Ishikawa (cell line): ENCODE data around the gene DDX41.

Experiments used
- CEBPB ChIP-seq: IDR thresholded peaks from 2 replicates; pipeline ENCODE4 v1.6.1; 2012
- EGR1 ChIP-seq: IDR thresholded peaks from 2 replicates; pipeline ENCODE4 v1.6.1; 2012
- EP300 ChIP-seq: IDR thresholded peaks from 2 replicates; pipeline ENCODE4 v1.6.1; 2012; ENCODE audit warnings: borderline replicate concordance
- FOXM1 ChIP-seq: IDR thresholded peaks from 2 replicates; pipeline ENCODE4 v1.6.1; 2012; ENCODE audit warnings: low read depth, borderline replicate concordance
- MAX ChIP-seq: IDR thresholded peaks from 2 replicates; pipeline ENCODE4 v1.6.1; 2012
- RAD21 ChIP-seq: IDR thresholded peaks from 2 replicates; pipeline ENCODE4 v1.6.1; 2012; ENCODE audit warnings: low read depth
- REST ChIP-seq: IDR thresholded peaks from 2 replicates; pipeline ENCODE4 v1.6.1; 2012; ENCODE audit warnings: low read depth, mild to moderate bottlenecking
- TAF1 ChIP-seq: IDR thresholded peaks from 2 replicates; pipeline ENCODE4 v1.6.1; 2012; ENCODE audit warnings: low read depth, mild to moderate bottlenecking
- YY1 ChIP-seq: IDR thresholded peaks from 2 replicates; pipeline ENCODE4 v1.6.1; 2012; ENCODE audit warnings: low read depth
- ZBTB7A ChIP-seq: IDR thresholded peaks from 2 replicates; pipeline ENCODE4 v1.6.1; 2012; ENCODE audit warnings: low read depth

DNA sequence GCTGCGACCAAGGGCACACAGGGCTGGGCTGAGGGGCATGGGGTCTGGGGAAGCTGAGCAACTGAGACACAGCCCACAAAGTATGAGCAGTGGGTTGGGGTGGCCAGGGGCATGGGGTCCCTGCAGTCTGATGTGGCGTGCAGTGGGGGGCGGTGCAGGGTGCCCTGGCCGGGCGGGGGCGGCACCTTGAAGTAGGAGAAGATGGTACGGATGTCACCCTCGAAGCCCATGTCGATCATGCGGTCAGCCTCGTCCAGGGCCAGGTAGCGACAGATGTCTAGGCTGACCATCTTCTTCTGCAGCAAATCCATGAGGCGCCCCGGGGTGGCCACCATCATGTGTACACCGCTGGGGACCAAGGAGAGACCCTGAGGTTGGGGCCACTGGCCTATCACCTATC lies 3.3 kb downstream of the DDX41 start:
- no peak for TF ChIP-seq RAD21
- TF ChIP-seq EGR1 = no peak
- TF ChIP-seq YY1 = no peak
- TF ChIP-seq REST = no peak
- TF ChIP-seq ZBTB7A = no peak
- TF ChIP-seq TAF1 = no peak
- no peak for TF ChIP-seq FOXM1
- no peak for TF ChIP-seq EP300
- TF ChIP-seq CEBPB = no peak
- no peak for TF ChIP-seq MAX
